Fibroblast of the aortic adventitia (primary cell): ENCODE measurements around the gene TBC1D13. TPM values are rescaled to one million over a fixed set of nuclear protein-coding genes. Genes with fewer than 3 reads are reported as not detected.

Experiments
- DNase-seq: peaks from one replicate; pipeline ENCODE4 v3.0.0-alpha.2; 2010; ENCODE audit warnings: low read depth
- H3K4me3 ChIP-seq: 2 replicates; pipeline ENCODE4 v1.5.1; 2011; ENCODE audit warnings: low read depth, mild to moderate bottlenecking, control low read depth, low read length, moderate library complexity
- total RNA-seq: library from RNA; depleted of rRNA; stranded (reverse); fragments of >200 nt; gene quantifications from 2 replicates; pipeline ENCODE4 v1.2.3, GENCODE V29; 2012; ENCODE audit warnings: low replicate concordance
- TF ChIP-seq, protein P1 (sequence below): IDR thresholded peaks from 2 replicates; pipeline ENCODE4 v1.5.1; 2011; ENCODE audit warnings: mild to moderate bottlenecking, low read length, control low read depth, inconsistent platforms; ENCODE audit not compliant: insufficient read depth

The TBC1D13 gene
- total RNA-seq, 1 donor, result 24.2 TPM

DNA sequence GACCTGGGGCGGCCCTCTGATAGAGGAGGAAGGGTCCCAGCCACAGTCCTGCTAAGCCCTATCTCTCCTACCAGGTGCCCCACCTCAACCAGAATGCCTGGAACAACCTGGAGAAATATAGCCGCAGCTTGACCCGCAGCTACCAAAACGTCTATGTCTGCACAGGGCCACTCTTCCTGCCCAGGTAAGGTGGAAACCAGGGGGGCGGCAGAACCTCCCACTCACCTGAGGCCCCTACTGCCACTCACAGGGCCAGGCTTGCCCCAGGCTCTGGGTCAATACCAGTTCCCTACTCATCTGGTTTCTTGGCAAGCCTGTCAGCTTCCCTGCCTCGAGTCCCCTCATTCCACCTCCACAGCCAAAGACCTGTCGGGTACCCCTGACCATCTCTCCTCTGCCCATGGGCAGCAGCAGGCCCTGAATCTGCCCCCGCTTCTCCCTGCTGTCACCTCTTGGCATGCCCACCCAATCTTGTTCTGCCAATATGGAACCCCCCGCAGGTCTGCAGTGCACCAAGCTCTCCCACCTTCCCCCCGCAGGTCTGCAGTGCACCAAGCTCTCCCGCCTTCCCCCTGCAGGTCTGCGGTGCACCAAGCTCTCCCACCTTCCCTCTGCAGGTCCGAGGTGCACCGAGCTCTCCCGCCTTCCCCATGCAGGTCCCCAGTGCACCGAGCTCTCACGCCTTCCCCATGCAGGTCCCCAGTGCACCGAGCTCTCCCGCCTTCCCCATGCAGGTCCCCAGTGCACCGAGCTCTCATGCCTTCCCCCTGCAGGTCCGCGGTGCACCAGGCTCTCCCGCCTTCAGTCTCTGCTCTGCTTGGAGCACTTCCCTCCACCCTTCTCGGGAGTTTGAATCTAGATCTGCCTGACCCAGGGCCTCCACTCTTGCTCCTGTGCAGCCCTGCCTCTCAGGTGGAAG is 33.9 kb downstream of the TBC1D13 start:
- no peak for DNase-seq
- TF ChIP-seq, protein P1, sequence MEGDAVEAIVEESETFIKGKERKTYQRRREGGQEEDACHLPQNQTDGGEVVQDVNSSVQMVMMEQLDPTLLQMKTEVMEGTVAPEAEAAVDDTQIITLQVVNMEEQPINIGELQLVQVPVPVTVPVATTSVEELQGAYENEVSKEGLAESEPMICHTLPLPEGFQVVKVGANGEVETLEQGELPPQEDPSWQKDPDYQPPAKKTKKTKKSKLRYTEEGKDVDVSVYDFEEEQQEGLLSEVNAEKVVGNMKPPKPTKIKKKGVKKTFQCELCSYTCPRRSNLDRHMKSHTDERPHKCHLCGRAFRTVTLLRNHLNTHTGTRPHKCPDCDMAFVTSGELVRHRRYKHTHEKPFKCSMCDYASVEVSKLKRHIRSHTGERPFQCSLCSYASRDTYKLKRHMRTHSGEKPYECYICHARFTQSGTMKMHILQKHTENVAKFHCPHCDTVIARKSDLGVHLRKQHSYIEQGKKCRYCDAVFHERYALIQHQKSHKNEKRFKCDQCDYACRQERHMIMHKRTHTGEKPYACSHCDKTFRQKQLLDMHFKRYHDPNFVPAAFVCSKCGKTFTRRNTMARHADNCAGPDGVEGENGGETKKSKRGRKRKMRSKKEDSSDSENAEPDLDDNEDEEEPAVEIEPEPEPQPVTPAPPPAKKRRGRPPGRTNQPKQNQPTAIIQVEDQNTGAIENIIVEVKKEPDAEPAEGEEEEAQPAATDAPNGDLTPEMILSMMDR, result no peak
- H3K4me3 ChIP-seq, result no peak overlapping the region

DNA sequence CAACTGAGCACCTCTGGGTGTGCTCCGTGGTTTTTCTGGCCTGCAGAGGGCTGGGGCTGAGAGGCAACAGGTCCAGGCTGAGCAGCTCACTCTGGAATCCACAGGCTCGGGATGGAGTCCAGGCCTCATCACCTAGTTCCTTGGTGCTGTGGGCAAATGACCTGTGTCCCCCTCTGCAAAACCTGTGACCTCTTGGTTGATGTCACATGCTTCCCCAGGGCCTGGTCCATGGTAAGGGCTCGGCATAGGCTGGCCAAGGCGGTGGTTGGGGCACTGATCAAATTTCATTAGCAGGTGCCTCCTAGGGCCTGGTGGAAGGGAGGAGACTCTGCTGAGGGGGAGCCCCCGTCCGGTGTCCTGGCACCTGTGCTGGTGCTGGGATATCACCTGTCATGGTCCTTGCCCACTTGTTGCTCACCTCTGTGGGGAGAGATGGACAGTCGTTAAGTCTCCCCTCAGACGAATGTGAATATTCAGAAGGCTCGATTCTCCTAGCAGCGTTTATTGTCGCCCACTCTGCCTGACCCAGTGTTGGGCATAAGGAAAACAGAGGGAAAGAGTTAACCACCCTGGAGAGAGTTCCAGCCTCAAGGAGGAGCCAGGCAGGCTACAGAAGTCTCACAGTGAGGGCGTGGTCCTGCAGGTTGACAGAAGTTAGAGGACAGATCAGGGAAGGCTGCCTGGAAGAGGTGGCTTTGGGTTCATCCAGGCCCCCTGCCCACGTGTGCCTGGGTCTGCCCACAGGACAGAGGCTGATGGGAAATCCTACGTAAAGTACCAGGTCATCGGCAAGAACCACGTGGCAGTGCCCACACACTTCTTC is 34.7 kb downstream of the TBC1D13 start:
- DNase-seq, result no peak
- TF ChIP-seq, protein P1, result no peak

DNA sequence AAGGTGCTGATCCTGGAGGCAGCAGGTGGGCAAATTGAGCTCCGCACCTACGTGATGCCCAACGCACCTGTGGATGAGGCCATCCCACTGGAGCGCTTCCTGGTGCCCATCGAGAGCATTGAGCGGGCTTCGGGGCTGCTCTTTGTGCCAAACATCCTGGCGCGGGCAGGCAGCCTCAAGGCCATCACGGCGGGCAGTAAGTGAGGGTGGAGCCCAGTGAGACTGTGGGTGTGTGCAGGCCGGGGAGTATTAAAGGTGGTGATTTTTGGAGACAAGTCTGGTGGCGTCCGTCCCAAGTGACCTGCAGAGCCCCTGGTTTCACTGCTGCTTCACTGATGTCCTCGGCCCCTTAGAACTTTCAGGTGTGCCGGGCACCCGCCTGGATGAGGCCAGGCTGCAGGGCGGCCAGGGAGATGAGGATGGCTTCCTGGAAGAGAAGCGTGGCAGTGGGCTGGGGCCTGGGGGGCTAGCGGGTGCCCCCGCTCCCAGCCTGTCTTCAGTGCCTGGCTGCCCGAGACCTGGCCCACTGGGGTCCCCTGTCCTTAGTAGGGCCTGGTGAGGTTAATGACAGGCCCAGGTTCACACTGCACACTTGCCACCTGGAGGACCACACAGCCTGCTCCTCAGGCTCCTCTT is 35.5 kb downstream of the TBC1D13 start:
- H3K4me3 ChIP-seq, result no peak overlapping the region
- no peak for DNase-seq
- TF ChIP-seq, protein P1, result no peak

More for the DNA sequence above, 34.7 kb downstream of the TBC1D13 start:
- H3K4me3 ChIP-seq, result no peak overlapping the region

DNA sequence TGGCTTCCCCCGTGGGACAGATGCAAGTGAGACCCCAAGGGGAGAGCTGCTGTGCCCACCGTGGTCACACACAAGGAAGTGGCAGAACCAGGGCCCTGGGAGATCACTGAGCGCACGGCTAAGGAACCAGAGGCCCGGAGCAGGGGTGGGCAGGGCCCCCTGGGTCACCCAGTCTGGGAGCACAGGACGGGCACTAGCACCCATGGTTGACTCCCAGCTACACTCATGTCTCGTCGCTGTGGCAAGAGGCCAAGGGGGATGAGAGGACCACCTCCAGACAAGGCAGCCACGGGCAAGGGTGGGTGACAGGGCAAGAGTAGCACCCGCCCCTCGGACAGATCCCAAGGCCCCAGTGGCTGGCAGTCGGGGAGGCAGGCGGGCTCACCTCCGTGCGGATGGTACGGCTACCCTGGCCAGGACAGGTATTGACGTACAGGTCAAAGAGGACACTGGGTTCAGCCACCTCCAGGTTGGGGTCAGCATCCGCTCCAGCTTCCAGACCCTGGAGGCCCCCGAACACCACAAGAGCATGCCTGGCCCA is 36.4 kb downstream of the TBC1D13 start:
- H3K4me3 ChIP-seq, result no peak overlapping the region
- TF ChIP-seq, protein P1, result no peak
- DNase-seq, result no peak

DNA sequence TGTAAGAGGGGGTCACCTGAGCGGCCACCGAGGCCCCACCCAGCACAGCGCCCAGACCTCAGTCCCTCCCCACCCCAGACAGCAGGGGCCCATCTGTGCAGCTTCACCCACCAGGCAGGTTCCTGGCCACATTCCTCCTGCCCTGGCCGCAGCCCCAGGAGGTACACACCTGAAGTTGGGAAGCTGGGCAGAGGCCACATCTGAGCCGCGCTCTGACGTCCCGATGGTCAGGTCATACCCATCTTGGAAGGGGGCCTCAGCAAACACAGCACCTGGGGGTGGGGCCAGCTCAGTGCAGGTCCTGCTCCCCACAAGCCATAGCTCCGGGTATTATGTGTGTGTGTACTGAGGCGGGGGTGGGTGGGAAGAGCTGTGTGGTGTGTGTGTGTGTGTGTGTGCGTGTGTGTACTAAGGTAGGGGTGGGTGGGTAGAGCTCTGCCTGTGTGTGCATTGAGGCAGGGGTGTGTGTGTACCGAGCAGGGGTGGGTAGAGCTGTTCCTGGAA is 36.9 kb downstream of the TBC1D13 start:
- H3K4me3 ChIP-seq, result no peak overlapping the region
- DNase-seq, result no peak
- TF ChIP-seq, protein P1, result no peak

DNA sequence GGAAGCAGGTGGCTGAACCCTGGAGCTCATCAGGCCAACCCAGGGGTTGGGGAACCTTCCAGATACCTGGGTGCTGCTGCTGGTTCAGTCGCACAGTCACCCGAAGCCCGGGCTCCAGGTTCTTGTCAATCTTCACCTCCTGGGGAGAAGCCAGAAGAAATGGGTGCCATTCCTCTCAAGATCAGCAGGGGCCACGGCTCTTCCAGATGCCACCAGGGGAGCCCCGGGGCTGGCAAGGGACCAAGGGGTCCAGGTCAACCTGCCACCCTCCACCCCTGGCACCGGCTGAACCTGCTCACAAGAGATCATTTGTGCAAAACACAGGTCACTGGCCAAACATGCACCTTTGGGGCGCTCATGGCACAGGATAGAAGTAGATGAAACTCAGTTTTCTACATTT is 37.9 kb downstream of the TBC1D13 start:
- DNase-seq, result no peak
- TF ChIP-seq, protein P1, result no peak
- H3K4me3 ChIP-seq, result no peak overlapping the region
